ENCODE results near the gene CLCNKA.

CLCNKA gene

GRCh38 chr1:16006010-16006409 is 15.8 kb upstream of the CLCNKA start:
- TF ChIP-seq CTCF (IDR thresholded peaks at IDR 0.05; ENCODE audit: poor library complexity, severe bottlenecking), result no peak
- H3K4me3 ChIP-seq (ENCODE audit: severe bottlenecking), result no peak overlapping the region
- no peaks in the 10 kb centered on the region for H3K36me3 ChIP-seq (ENCODE audit: low read depth)

GRCh38 chr1:16006552-16007485 is 15.0 kb upstream of the CLCNKA start:
- TF ChIP-seq CTCF (IDR thresholded peaks at IDR 0.05; ENCODE audit: poor library complexity, severe bottlenecking), result peak; percentile 63
- no peaks in the 10 kb centered on the region for H3K9me3 ChIP-seq (ENCODE audit: severe bottlenecking)
- peak overlapping the region; percentile 20 for H3K27ac ChIP-seq (ENCODE audit: poor library complexity, severe bottlenecking)
- DNase-seq (ENCODE audit: low spot score) (no peak), ATAC-seq (ENCODE audit: low read depth) (peak; percentile 90)
- H3K4me3 ChIP-seq (ENCODE audit: severe bottlenecking), result no peak overlapping the region
- H3K4me1 ChIP-seq (ENCODE audit: insufficient read depth, poor library complexity, severe bottlenecking), result peaks cover 4% of the 10 kb centered on the region
- H3K36me3 ChIP-seq (ENCODE audit: low read depth), result no peaks in the 10 kb centered on the region
- no peaks in the 10 kb centered on the region for H3K27me3 ChIP-seq (ENCODE audit: insufficient read depth, poor library complexity, severe bottlenecking)

More at GRCh38 chr1:16006010-16006409, 15.8 kb upstream of the CLCNKA start:
- H3K27ac ChIP-seq (ENCODE audit: poor library complexity, severe bottlenecking), result no peak overlapping the region
- ATAC-seq (ENCODE audit: low read depth) (no peak), DNase-seq (ENCODE audit: low spot score) (no peak)
- no peaks in the 10 kb centered on the region for H3K27me3 ChIP-seq (ENCODE audit: insufficient read depth, poor library complexity, severe bottlenecking)
- H3K4me1 ChIP-seq (ENCODE audit: insufficient read depth, poor library complexity, severe bottlenecking), result peaks cover 4% of the 10 kb centered on the region
- H3K9me3 ChIP-seq (ENCODE audit: severe bottlenecking), result no peaks in the 10 kb centered on the region

- TF ChIP-seq CTCF (IDR thresholded peaks at IDR 0.05; ENCODE audit: poor library complexity, severe bottlenecking), result no peak
- DNase-seq (ENCODE audit: low spot score), result no peak
- H3K9me3 ChIP-seq (ENCODE audit: severe bottlenecking), result no peaks in the 10 kb centered on the region
Measured at GRCh38 chr1:16007671-16008341, 14.0 kb upstream of the CLCNKA start.

GRCh38 chr1:16009030-16009460 is 12.8 kb upstream of the CLCNKA start:
- H3K4me1 ChIP-seq (ENCODE audit: insufficient read depth, poor library complexity, severe bottlenecking), result peaks cover 4% of the 10 kb centered on the region
- H3K27ac ChIP-seq (ENCODE audit: poor library complexity, severe bottlenecking), result no peak overlapping the region
- DNase-seq (ENCODE audit: low spot score) (no peak), ATAC-seq (ENCODE audit: low read depth) (peak; percentile 49; the same call in 2 of the 3 replicates)
- H3K4me3 ChIP-seq (ENCODE audit: severe bottlenecking), result no peak overlapping the region
- H3K9me3 ChIP-seq (ENCODE audit: severe bottlenecking), result no peaks in the 10 kb centered on the region
- peak; percentile 93 for TF ChIP-seq CTCF (IDR thresholded peaks at IDR 0.05; ENCODE audit: poor library complexity, severe bottlenecking)
- H3K36me3 ChIP-seq (ENCODE audit: low read depth), result no peaks in the 10 kb centered on the region
- no peaks in the 10 kb centered on the region for H3K27me3 ChIP-seq (ENCODE audit: insufficient read depth, poor library complexity, severe bottlenecking)

More at GRCh38 chr1:16007671-16008341, 14.0 kb upstream of the CLCNKA start:
- H3K27ac ChIP-seq (ENCODE audit: poor library complexity, severe bottlenecking), result peak overlapping the region; percentile 20
- H3K4me1 ChIP-seq (ENCODE audit: insufficient read depth, poor library complexity, severe bottlenecking), result peaks cover 4% of the 10 kb centered on the region
- H3K27me3 ChIP-seq (ENCODE audit: insufficient read depth, poor library complexity, severe bottlenecking), result no peaks in the 10 kb centered on the region
- no peak overlapping the region for H3K4me3 ChIP-seq (ENCODE audit: severe bottlenecking)
- no peaks in the 10 kb centered on the region for H3K36me3 ChIP-seq (ENCODE audit: low read depth)
- no peak for ATAC-seq (ENCODE audit: low read depth)

Measured in RWPE2 (cell line).